GDM1 (cell line): ENCODE data around the gene MAGEA9B.
A peak's percentile ranks its signal among the peaks of the same experiment; 100 is the strongest.
"Not testable (repeated sequence)": the region's sequence is repeated elsewhere in the genome, so short reads cannot be mapped to it uniquely, and the experiment has no call there.

Experiments used
- DNase-seq: peaks from one replicate; lab custom pipeline; 2025; lab: John Stamatoyannopoulos, UW

Gene MAGEA9B

GRCh38 chrX:149571770-149572169 is 15.5 kb downstream of the MAGEA9B start:
- no peak for DNase-seq

GRCh38 chrX:149570668-149571067 is 16.6 kb downstream of the MAGEA9B start:
- DNase-seq, result no peak

GRCh38 chrX:149569770-149570169 is 17.5 kb downstream of the MAGEA9B start:
- DNase-seq, result no peak

- DNase-seq, result no peak
Measured at GRCh38 chrX:149568701-149569296, 18.5 kb downstream of the MAGEA9B start.

- no peak for DNase-seq
Measured at GRCh38 chrX:149567621-149568417, 19.4 kb downstream of the MAGEA9B start.

- DNase-seq, result no peak
Measured at GRCh38 chrX:149563359-149563758, 23.9 kb downstream of the MAGEA9B start.

- not testable (repeated sequence) for DNase-seq
Measured at GRCh38 chrX:149555251-149555650, 32.0 kb downstream of the MAGEA9B start.

- DNase-seq, result not testable (repeated sequence)
Measured at GRCh38 chrX:149551939-149552248, 35.4 kb downstream of the MAGEA9B start.

GRCh38 chrX:149551245-149551938 is 35.9 kb downstream of the MAGEA9B start:
- DNase-seq, result not testable (repeated sequence)

GRCh38 chrX:149550454-149550853 is 36.8 kb downstream of the MAGEA9B start:
- not testable (repeated sequence) for DNase-seq

GRCh38 chrX:149549701-149550100 is 37.6 kb downstream of the MAGEA9B start, which contains the start of gene HSFX3:
Gene HSFX3 (minus strand): TSS chrX:149549924. CDS start chrX:149549852, 72 bp downstream.
- not testable (repeated sequence) for DNase-seq

- not testable (repeated sequence) for DNase-seq
Measured at GRCh38 chrX:149547782-149548181, 39.5 kb downstream of the MAGEA9B start.

- not testable (repeated sequence) for DNase-seq
Measured at GRCh38 chrX:149546962-149547361, 40.3 kb downstream of the MAGEA9B start.

- DNase-seq, result not testable (repeated sequence)
Measured at GRCh38 chrX:149545545-149546543, 41.4 kb downstream of the MAGEA9B start.

GRCh38 chrX:149541521-149542047 is 45.7 kb downstream of the MAGEA9B start:
- no peak for DNase-seq

- peak; percentile 90 for DNase-seq
Measured at GRCh38 chrX:149540621-149541520, 46.4 kb downstream of the MAGEA9B start, which contains the start of gene EOLA1. Gene EOLA1 (plus strand): TSS chrX:149541012. CDS start chrX:149545631, 4,619 bp downstream.

- peak; percentile 87 for DNase-seq
Measured at GRCh38 chrX:149540131-149540620, 47.1 kb downstream of the MAGEA9B start.

- peak; percentile 88 for DNase-seq
Measured at GRCh38 chrX:149539283-149540130, 47.8 kb downstream of the MAGEA9B start.

GRCh38 chrX:149537474-149537873 is 49.8 kb downstream of the MAGEA9B start:
- DNase-seq, result not testable (repeated sequence)
